ENCODE results near the gene GAPDHS. TPM values are rescaled to one million over a fixed set of nuclear protein-coding genes. Genes with fewer than 3 reads are reported as not detected.
A peak's percentile ranks its signal among the peaks of the same experiment; 100 is the strongest.

Gene GAPDHS
- total and polyA plus RNA-seq, 8 donors = not detected

- intact Hi-C loops (cut with DNase I) = no loop called here
- DNase-seq (peak in 1 of 6 donors; percentile 53), FAIRE-seq (no peak), ATAC-seq (no peak)
- no peak for TF ChIP-seq CTCF (IDR thresholded peaks at IDR 0.05)
- Histone ChIP-seq H3K27ac (no peak overlapping the region), H3K4me1 (peaks cover 0 to 13% (median 7%) of the 10 kb centered on the region in 3 donors), H3K27me3 (no peaks in the 10 kb centered on the region), H3K9me3 (no peaks in the 10 kb centered on the region), H3K4me3 (no peak overlapping the region), H3K36me3 (no peaks in the 10 kb centered on the region)
- 76 to 78% methylated on average over 13 to 17 of the region's 17 CpGs for WGBS, 2 donors
Measured at GRCh38 chr19:35562336-35562735, 29.1 kb downstream of the GAPDHS start.

- Histone ChIP-seq H3K9me3 (no peaks in the 10 kb centered on the region), H3K4me3 (no peak overlapping the region), H3K4me1 (peaks cover 0 to 13% (median 7%) of the 10 kb centered on the region in 3 donors), H3K27me3 (no peaks in the 10 kb centered on the region), H3K27ac (no peak overlapping the region), H3K36me3 (no peaks in the 10 kb centered on the region)
- WGBS, 2 donors = 81 to 83% methylated on average over 2 of the region's 2 CpGs
- no peak for FAIRE-seq
- no peak for DNase-seq
- intact Hi-C loops (cut with DNase I) = no loop called here
- no peak for TF ChIP-seq CTCF (IDR thresholded peaks at IDR 0.05)
- no peak for ATAC-seq
Measured at GRCh38 chr19:35562776-35563175, 29.5 kb downstream of the GAPDHS start.

GRCh38 chr19:35563207-35563829 lies 30.1 kb downstream of the GAPDHS start, which contains the start of gene ATP4A:
ATP4A (minus strand) TSS chr19:35563658; CDS start chr19:35563629, 29 bp downstream.
- ATAC-seq (no peak), FAIRE-seq (no peak), DNase-seq (peak in 2 of 6 donors; percentile 20 to 54)
- H3K27me3 ChIP-seq = no peaks in the 10 kb centered on the region
- H3K9me3 ChIP-seq = no peaks in the 10 kb centered on the region
- H3K4me1 ChIP-seq = peaks cover 0 to 10% (median 7%) of the 10 kb centered on the region in 3 donors
- H3K4me3 ChIP-seq = no peak within 1 kb of the TSS
- WGBS, 2 donors = 77 to 83% methylated on average over 15 of the region's 15 CpGs
- no peaks in the 10 kb centered on the region for H3K36me3 ChIP-seq
- intact Hi-C loops (cut with DNase I) = no loop called here
- no peak for TF ChIP-seq CTCF (IDR thresholded peaks at IDR 0.05)
- no peak within 1 kb of the TSS for H3K27ac ChIP-seq

- Histone ChIP-seq H3K4me3 (no peak overlapping the region), H3K9me3 (no peaks in the 10 kb centered on the region), H3K36me3 (no peaks in the 10 kb centered on the region), H3K4me1 (peaks cover 0 to 17% (median 15%) of the 10 kb centered on the region in 3 donors), H3K27ac (no peak overlapping the region), H3K27me3 (no peaks in the 10 kb centered on the region)
- peak in 4 of 6 donors; percentile 38 to 74 (median 65) for DNase-seq
- FAIRE-seq = no peak
- intact Hi-C loops (cut with DNase I) = no loop called here
- peak; percentile 44 to 76 (median 71) for ATAC-seq
- 40 to 41% methylated on average over 12 of the region's 12 CpGs for WGBS, 2 donors
- no peak for TF ChIP-seq CTCF (IDR thresholded peaks at IDR 0.05)
Measured at GRCh38 chr19:35565016-35565856, 32.0 kb downstream of the GAPDHS start.

Data from pancreas (tissue), 10 donors.